Embryonic facial prominence (tissue), 1 donor: ENCODE results near the gene MMP24.
"Not testable (repeated sequence)": the region's sequence is repeated elsewhere in the genome, so short reads cannot be mapped to it uniquely, and the experiment has no call there.

ENCODE experiments used
- DNase-seq: peaks from one replicate; pipeline ENCODE4 v3.0.0-alpha.2; 2016; ENCODE audit errors: extremely low spot score

Gene MMP24

DNA sequence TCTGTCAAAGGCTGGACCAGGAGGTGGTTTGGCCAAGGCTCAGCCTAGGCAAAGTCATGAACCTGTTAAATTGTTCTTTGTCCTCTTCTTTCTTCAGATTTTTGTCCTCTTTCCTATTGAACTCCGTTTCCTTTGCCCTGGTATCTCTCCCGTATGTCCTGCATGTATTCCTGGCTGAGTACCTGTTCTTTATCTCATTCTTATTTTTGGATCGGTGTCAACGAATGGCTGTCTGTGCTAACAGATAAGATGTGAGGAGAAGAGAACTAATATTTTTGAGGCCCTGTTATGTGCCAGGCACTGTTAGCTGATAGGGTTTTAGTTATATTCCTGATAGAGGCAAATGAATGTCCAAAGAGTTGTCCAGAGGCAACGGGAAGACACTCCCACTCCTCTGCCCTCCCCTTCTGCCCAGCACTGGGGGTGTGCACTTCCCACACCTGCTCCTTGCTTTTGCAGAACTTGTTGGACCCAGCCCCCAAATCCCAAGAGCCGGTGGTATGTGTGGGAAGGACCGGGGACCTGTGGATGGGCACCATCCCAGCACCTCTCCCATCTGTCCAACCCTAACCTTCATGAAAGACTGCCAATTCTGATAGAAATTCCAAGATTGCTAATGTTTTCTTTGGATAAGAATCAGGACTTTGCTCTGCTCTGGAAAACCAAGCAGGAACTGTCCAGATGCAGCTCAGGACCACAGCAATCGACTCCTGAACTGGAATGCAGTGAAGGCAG, 30.9 kb downstream of the MMP24 start:
- DNase-seq: no peak

DNA sequence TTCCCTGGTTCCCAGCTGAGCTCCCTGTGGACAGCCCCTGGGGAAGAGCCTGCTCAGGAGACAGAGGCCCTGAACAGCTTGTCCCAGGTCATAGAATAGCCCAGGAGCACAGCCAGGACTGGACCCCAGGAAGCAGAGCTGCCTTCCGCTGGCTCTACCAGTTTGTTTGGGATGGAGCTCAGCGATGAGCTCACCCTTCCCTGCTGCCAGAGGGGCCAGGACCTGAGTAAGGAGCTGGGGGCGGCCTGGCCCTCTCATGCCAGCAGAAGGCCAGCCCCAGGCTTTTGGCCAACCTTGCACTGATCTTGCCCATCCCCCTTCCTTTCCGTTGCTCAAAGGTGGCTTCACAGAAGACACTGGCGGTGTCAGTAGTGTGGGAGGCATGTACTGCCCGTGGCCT, 33.9 kb downstream of the MMP24 start:
- no peak for DNase-seq

DNA sequence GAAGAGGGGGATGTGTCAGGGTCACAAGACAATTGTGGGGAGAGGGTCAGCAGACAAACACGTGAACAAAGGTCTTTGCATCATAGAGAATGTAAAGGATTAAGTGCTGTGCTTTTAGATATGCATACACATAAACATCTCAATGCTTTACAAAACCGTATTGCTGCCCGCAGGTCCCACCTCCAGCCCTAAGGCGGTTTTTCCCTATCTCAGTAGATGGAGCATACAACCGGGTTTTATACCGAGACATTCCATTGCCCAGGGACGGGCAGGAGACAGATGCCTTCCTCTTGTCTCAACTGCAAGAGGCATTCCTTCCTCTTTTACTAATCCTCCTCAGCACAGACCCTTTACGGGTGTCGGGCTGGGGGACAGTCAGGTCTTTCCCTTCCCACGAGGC, 35.8 kb downstream of the MMP24 start:
- not testable (repeated sequence) for DNase-seq

DNA sequence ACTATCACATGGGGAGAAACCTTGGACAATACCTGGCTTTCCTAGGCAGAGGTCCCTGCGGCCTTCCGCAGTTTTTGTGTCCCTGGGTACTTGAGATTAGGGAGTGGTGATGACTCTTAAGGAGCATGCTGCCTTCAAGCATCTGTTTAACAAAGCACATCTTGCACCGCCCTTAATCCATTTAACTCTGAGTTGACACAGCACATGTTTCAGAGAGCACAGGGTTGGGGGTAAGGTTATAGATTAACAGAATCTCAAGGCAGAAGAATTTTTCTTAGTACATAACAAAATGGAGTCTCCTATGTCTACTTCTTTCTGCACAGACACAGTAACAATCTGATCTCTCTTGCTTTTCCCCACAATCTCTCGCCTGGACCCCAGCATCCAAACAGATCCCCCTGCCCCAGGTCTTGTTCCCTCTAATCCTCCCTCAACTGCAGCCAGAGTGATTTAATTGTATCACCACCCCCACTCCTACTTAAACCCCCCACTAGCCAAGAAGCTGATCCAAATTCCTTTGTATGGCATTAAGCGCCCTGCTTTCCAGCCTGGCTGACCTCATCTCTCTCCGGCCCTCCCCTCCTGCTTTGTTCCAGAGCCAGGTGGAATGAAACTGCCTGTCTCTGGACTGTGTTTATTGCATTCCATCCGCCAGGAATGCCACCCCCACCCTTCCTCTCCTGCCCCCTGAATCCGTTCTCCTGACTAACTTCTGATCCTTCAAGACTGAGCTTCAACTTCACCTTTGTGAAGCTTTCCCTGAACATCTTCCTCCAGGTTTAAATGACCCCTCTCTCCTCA, 36.4 kb downstream of the MMP24 start:
- not testable (repeated sequence) for DNase-seq

DNA sequence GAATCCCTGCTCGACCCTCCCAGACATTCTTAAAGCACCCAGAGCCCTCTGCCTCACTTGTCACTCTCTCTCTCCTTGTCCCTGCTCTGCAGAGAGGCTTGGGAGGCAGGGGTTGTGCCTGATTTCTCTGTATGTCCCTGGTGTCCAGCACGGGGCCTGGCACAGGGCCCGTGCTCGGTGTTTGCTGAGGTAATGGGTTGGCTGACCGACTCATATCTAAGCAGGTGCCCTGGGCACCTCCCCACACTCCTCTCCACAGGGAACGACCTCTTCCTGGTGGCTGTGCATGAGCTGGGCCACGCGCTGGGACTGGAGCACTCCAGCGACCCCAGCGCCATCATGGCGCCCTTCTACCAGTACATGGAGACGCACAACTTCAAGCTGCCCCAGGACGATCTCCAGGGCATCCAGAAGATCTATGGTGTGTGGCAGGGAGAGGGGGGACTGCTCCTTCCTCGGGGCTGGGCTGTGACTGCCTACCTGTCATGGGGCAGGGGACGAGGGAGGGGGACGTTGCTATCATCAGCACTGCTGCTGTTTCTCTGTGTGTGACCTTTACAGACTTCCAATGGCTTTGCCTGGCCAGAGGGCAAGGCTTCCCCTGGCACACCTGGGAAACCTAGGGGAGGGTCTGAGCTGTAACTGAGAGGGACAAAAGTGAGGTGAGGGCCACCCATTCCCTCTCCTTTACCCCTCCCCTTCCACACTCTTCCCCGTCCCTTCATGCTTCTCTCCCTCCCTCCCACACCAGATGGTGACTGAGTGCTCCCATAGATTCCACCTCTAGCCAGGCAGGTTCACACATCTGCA, 37.2 kb downstream of the MMP24 start:
- no peak for DNase-seq

DNA sequence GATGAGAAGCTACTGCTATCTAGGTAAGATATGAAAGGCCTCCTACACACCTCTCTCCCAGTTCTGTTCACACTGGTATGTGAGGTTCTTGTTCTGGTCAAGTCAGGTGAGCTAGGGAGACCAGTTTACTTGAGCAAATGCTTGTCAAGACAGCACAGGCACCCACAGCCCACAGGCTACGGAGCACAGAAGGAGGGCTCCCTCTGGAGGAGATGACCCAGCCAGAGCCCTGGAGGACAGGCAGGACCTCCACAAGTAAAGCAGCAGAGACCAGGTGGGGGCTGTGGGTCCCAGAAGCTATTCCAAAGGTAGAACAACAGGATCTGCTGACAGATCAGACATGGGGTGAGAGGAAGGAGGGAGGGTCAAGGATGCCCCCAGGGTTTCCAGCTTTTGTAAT, 38.3 kb downstream of the MMP24 start:
- no peak for DNase-seq

DNA sequence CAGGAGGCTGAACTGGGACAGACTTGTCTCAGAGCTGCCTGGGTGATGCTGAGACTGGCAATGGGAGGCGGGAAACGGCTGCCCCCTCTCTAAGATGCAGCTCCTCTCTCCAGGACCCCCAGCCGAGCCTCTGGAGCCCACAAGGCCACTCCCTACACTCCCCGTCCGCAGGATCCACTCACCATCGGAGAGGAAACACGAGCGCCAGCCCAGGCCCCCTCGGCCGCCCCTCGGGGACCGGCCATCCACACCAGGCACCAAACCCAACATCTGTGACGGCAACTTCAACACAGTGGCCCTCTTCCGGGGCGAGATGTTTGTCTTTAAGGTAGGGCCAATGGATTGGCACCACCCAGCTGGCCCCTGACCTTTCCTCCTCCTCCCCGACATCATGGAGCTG, 40.6 kb downstream of the MMP24 start:
- DNase-seq: no peak

DNA sequence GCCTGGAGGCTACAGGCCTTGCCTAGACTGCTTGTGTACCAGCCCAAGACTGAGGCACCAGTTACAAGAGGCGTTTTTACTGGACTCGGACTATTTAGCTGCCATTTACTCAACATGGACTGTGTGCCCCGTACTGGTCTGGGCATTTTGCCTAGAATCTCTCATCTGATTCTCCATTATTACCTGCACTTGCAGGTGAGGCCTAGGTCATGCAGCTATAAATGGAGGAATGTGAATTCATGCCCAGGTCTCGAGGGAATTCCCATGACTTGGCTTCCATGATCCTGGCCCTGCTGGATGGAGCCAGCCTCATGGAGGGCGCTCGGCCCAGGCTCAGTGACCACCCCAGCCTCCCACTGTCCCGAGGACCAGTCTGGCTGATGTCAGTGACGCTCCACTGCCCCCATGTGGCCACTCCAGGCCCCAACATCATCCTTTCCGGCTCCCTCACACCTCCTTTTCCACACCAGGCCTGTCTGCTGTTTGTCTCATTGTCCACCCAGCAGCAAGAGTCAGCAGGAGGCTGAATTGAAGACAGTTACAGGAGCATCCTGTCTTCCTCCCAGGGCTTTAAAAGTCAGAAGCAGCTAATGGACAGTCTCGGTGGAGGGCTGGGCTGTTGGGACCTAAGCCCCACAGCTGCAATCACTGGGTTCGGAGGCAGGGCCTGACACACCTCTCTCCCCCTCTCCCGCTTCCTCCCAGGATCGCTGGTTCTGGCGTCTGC, 42.7 kb downstream of the MMP24 start:
- DNase-seq: no peak

DNA sequence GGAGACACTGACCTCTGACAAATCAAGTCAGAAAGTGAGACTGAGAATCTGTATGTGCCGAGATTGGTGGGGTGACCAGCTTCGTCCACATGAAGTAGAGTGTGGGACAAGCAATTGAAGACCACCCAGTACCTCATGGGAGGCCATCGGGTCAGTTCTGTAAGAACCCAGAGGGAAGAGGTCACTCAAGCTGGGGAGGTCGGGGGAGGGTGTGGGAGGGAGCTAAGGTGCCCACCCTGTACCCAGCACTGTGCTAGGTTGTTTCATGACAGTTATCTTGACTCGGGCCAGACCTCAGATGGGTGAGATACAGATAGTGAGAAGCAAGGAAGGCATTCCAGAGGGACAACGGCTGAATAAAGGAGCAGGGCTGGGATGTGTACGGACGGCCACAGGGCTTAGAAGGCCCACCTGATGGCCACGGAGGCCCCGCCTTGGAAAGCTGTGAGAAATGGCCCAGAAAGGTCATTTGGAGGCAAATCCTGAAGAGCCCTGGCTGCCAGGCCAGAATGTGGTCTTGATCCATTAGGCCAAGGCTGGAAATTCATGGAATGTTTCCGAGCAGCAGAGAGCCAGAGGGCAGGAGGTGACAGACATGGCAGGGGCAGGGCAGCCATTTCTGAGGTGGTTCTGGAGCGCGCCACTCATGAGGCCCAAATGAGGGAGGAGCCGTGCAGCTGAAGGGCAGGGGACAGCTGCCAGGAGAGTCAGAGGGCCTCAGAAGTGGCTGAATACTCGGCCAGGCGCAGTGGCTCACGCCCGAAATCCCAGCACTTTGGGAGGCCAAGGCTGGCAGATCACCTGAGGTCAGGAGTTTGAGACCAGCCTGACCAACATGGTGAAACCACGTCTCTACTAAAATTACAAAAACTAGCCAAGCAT, 43.8 kb downstream of the MMP24 start:
- DNase-seq: no peak

DNA sequence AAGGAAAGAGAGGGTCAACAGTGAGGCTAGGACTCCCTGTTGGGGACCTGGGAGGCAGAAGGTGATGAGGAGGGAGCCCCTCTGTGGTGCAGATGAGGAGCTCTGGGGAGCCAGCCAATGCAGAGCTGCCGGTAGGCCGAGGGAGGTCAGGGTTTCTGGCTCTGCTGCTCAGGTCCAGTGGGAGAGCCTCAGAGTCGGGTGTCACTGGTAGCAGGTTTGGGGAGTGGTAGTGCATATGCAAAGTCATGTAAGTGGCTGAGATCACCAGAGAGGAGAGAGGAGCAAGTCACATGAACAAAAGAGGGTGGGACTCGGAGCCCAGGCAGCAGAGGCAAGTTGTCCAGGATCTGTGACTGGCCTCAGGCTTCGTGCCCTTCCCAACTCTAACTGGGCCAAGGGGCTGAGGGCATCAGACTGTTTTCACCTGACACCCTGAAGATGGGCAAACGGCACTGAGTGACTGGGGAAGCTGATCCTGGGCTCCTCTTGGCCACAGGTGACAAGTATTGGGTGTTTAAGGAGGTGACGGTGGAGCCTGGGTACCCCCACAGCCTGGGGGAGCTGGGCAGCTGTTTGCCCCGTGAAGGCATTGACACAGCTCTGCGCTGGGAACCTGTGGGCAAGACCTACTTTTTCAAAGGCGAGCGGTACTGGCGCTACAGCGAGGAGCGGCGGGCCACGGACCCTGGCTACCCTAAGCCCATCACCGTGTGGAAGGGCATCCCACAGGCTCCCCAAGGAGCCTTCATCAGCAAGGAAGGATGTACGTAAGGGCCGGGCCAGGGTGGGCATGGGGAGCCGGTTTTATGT, 44.8 kb downstream of the MMP24 start:
- DNase-seq: no peak

DNA sequence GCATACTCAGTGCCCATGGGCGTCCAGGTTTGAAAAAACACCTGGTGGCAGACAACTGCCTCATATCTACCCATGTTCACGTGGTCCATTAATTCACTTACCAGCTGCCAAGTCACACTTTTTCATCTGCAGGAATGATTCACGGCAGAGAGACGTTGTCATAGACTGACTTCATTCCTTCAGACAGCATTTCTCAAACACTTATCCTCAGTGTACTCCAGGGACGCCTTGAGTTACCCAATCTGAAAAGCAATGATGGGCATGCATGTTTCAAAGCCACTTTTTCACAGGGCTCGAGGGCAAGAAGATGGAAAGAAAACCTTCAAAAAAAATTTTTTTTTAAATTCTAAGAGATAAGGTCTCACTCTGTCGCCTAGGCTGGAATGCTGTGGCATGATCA, 45.4 kb downstream of the MMP24 start:
- DNase-seq: no peak

DNA sequence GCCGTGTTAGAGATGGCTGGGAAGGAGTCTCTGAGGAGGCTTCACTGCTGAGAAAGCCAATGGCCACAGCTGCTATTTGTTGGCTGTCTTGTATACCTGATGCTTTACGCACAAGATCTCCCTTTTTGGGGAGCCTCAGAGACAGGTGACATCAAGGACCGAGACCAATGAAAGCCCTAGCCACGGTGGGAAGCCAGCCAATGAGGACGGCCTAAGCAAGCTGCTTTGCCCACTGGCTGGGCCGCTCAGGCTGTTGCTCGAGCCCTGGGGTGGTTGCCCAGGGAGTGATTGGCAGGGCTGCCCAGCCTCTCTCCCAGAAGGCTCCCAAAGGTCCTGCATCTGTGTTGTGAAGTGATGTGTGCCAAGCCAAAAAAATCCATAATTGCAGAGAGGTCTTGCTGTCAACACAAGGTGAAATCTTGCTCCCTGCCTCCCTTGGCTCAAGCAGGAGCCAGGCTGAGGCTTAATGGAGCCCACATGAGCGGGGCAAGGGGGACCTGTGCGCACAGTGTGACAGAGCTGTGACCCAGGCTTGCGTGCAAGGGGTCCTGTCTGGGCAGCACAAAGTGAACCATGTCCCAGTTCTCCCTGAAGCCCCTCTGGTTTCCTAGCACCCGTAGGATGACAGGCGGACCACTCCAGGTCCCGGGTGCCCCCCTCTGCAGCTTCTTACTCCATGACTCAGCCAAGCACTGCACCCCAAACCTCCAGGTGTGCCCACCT, 47.1 kb downstream of the MMP24 start:
- no peak for DNase-seq

DNA sequence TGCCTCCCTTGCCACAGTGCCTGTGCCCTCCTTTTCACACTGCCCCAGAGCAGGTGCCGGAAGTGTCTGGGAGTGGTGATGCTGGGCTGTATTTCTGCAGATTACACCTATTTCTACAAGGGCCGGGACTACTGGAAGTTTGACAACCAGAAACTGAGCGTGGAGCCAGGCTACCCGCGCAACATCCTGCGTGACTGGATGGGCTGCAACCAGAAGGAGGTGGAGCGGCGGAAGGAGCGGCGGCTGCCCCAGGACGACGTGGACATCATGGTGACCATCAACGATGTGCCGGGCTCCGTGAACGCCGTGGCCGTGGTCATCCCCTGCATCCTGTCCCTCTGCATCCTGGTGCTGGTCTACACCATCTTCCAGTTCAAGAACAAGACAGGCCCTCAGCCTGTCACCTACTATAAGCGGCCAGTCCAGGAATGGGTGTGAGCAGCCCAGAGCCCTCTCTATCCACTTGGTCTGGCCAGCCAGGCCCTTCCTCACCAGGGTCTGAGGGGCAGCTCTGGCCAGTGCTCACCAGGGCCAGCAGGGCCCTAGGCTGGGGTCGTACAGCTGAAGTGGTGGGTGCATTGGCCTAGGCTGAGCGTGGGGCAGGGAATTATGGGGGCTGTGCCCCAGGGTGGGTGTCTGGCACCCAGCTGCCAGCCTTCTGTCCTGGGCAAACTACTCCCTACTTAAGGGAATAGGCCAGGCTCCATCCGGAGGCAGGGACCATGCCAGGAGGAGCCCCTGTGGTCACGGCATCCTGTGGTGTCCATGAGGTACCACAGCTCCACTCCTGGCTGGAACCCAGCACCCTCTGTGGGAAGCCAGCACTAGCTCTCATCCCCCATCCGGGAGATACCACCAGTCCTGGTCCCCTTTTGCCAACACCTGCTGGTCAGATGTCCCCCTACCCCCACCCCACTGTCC, 47.9 kb downstream of the MMP24 start:
- no peak for DNase-seq

DNA sequence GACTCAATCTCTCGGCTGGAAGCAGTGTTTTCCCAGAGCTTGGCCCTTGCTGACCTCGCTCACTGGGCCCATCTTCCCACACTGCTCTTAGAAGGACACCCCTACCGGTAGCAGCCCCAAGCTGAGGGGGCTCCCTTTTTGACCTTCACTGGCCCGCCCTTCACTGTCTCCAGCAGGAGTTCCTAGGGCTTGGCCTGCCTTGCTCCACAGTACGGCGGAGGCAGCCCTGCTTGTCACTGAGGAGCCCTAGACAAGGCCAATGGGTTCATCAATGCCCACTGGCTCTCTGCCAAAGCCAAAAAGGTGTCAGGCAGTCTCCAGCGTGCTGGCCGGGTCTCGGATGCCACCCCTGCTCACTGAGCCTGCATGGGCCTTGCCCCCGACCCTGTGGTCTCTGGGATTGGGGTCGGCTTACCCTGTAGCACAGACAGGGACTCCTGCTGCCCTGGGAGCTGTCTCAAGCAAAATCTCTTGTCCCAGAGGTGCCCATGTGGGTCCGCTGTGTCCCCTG, 49.3 kb downstream of the MMP24 start:
- DNase-seq: no peak

DNA sequence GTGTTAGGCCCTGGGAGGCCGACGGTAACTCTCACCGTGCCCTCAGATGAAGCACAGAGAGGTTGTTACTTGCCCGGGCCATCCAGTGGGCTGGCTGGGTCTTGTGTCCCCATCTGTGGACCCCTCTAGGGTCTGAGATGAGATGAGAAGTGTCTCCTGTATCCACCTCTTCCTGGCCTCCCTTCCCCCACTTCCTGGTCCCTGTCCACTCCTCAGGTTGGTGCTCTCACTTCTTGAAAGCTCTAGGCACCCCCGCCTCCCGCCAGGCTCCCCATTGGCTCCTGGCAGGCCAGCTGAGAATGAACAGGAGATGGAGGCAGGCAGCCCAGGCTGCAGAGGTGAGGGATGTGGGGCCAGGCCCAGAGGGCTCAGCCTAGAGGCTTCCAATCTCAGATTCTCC, 49.9 kb downstream of the MMP24 start:
- no peak for DNase-seq

DNA sequence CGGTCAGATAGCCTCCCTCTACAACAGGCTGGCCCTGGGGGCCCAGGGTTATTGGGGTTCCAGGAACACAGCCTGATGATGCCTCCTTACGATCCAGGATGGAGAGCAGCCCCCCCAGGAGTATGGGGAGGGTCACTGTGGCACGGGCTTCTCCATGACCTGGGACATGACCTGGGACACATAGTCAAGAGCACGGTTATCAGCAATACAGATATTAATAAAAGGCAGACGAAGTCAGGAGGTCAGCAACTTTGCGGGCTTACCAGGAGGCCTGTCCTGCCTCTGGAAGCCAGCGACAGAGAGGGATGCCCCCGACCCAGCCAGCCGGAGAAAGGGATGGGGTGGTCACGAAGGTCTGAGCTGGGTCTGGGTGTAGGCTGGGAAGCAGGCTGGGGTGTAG, 50.6 kb downstream of the MMP24 start:
- DNase-seq: no peak

DNA sequence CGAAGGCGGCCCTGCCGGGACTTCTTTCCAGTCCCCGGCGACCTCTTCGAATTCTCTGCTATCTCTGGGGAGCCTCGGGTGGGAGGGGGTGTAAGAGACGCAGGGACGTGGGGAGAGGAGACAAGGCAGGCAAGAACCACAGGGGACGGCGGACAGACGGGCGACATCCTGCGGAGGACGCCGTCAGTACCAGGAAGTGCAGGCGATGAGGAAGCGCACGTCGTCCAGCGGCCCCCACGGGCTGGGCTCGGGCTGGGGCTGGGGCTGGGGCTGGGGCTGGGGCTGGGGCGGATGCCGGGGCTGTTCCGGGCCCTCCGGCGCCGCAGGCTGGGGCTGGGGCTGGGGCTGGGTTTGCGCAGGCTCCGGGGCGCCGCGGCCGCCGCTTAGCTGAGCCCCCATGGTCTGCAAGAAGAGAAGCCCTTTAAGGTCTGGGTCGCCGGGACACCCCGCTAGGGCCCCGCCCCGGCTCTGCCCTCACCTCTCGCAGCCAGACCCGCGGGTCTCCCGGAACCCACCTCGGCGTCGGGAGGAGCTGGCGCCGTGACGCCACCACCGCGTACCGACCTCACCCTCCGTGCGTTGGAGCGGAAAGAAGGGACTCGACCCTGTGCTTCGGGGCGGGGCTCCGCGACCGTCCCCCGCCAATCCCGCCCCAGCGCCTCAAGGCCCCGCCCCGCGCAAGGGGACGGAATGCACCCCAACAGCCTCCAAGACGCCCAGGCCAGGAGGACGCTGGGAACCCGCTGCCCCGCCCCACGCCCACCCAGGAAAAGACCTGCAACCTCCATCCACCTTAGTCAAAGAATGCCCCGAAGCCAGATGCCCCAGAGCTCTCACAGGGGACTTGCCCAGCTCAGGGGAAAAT, 51.3 kb downstream of the MMP24 start, which contains the start of gene MMP24OS:
Gene MMP24OS (minus strand): TSS at position 592 of the 865 bp plus-strand sequence. CDS start 193 bp downstream, at position 399.
- DNase-seq: no peak
